Lower leg skin (tissue), 3 donors: ENCODE results near the gene CFAP221.

Experiments
- POLR2A ChIP-seq, 2 donors: fragments of 450-650 bp; IDR thresholded peaks; one replicate each; pipeline ENCODE4 v1.6.1; 2016 to 2017; ENCODE audit warnings: antibody characterized with exemption in 2 of 2, mild to moderate bottlenecking in 1 of 2, moderate library complexity in 1 of 2
- TF ChIP-seq, protein P1 (sequence below), 3 donors: fragments of 450-650 bp; IDR thresholded peaks; one replicate each; pipeline ENCODE4 v1.5.1; 2016; ENCODE audit warnings: antibody characterized with exemption in 3 of 3, mild to moderate bottlenecking in 3 of 3, moderate library complexity in 2 of 3

DNA sequence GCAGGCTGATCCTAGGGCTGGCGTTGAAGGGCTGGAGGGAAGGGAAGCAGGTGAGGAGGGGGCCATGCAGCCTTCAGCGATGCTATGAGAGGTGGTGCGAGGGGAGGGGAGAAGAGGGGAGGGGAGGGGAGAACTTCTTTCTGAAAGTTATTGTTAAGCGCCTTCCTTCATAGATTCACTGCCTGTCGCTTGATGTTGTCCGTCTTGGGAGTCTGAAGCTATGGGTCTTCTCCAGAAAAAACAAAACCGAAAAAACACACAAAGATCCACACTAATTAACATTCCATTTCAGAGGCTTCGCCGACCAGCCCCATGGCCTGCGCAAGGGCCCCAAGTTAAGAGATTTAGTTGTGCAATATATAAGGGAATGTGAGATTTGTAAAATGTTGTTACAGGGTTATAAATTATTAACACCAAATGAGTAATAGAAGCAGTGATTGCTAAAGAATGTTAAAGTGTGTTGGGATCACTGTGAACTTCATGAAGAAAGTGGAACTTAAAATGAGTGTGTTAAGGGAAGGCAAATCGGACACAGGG is 758 bp downstream of the CFAP221 start:
- TF ChIP-seq, protein P1, sequence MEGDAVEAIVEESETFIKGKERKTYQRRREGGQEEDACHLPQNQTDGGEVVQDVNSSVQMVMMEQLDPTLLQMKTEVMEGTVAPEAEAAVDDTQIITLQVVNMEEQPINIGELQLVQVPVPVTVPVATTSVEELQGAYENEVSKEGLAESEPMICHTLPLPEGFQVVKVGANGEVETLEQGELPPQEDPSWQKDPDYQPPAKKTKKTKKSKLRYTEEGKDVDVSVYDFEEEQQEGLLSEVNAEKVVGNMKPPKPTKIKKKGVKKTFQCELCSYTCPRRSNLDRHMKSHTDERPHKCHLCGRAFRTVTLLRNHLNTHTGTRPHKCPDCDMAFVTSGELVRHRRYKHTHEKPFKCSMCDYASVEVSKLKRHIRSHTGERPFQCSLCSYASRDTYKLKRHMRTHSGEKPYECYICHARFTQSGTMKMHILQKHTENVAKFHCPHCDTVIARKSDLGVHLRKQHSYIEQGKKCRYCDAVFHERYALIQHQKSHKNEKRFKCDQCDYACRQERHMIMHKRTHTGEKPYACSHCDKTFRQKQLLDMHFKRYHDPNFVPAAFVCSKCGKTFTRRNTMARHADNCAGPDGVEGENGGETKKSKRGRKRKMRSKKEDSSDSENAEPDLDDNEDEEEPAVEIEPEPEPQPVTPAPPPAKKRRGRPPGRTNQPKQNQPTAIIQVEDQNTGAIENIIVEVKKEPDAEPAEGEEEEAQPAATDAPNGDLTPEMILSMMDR (IDR thresholded peaks at IDR 0.05), result no peak
- TF ChIP-seq POLR2A (IDR thresholded peaks at IDR 0.05), result no peak
